HepG2 (cell line): ENCODE measurements around the gene WDR76. TPM values are rescaled to one million over a fixed set of nuclear protein-coding genes. Genes with fewer than 3 reads are reported as not detected.

ENCODE experiments used
- ATAC-seq: fragments of 200-7000 bp; cut with Tn5 transposase; 3 replicates; pipeline ENCODE4 v1.9.1; 2020; ENCODE audit warnings: mild to moderate bottlenecking, moderate library complexity
- BruUV-seq: library from RNA; stranded (reverse); fragments of 400-500 nt; replicated peaks from 2 replicates; lab custom pipeline; 2021; lab: Mats Ljungman, UMichigan
- CTCF ChIA-PET: fragments of 300-600 bp; formaldehyde crosslinking; extraction: SDS; loops from one replicate; lab custom pipeline; 2021; ENCODE audit warnings: low total read pairs, inconsistent platforms, low intra/inter-chr PET ratio; lab: Yijun Ruan, JAX
- POLR2A ChIA-PET: fragments of 350-600 bp; sonication (Branson Sonifier 250); formaldehyde crosslinking; loops from one replicate; lab custom pipeline; 2020; ENCODE audit warnings: antibody characterized with exemption, inconsistent platforms; lab: Yijun Ruan, JAX
- DNase-seq: peaks from one replicate; pipeline ENCODE4 v3.0.0-alpha.2; 2015; ENCODE audit warnings: low spot score
- FAIRE-seq: peaks from 3 replicates; lab custom pipeline; 2011; peaks lifted over from hg19 to GRCh38; lab: Jason Lieb, UNC
- H2AFZ ChIP-seq: one replicate; pipeline ENCODE4 v1.6.1; 2011; ENCODE audit warnings: low read length, inconsistent platforms
- H3K27ac ChIP-seq: fragments of 300-600 bp; 3 replicates; pipeline ENCODE4 v1.8.0; 2011; ENCODE audit warnings: mixed run types, mild to moderate bottlenecking, mixed read lengths, low read length, inconsistent platforms; ENCODE audit not compliant: insufficient read depth; ENCODE audit errors: extremely low read length
- H3K27me3 ChIP-seq, 2 experiments: fragments of 200-600 bp in 1 of 2; 2 replicates in 1 of 2; 3 replicates in 1 of 2; pipeline versions ENCODE4 v1.6.0 to v1.8.0; 2011; ENCODE audit warnings: low read length in 2 of 2, mild to moderate bottlenecking in 2 of 2, moderate library complexity in 2 of 2, inconsistent platforms in 1 of 2; ENCODE audit not compliant: insufficient read depth in 2 of 2, control insufficient read depth in 1 of 2
- H3K36me3 ChIP-seq, 2 experiments: fragments of 200-600 bp in 1 of 2; replicated peaks in 1 of 2; 2 replicates in 1 of 2; 3 replicates in 1 of 2; pipeline versions ENCODE4 v1.5.1 to v1.8.0; 2011; ENCODE audit warnings: low read length in 2 of 2, inconsistent platforms in 1 of 2; ENCODE audit not compliant: insufficient read depth in 2 of 2, control insufficient read depth in 1 of 2
- H3K4me1 ChIP-seq: 2 replicates; pipeline ENCODE4 v1.5.1; 2012; ENCODE audit warnings: low read length, inconsistent platforms; ENCODE audit not compliant: insufficient read depth
- H3K4me2 ChIP-seq: 2 replicates; pipeline ENCODE4 v1.6.0; 2011; ENCODE audit warnings: low read depth, low read length, inconsistent platforms
- H3K4me3 ChIP-seq, 3 experiments: fragments of 200-600 bp in 1 of 3; sonication (generic), shearing (Covaris generic) in 1 of 3; replicated peaks in 1 of 3; 2 replicates each; pipeline ENCODE4 v1.5.1; 2011 to 2016; ENCODE audit warnings: low read length in 3 of 3, inconsistent platforms in 2 of 3, low read depth in 2 of 3, mild to moderate bottlenecking in 2 of 3, control low read depth in 1 of 3, mixed read lengths in 1 of 3; ENCODE audit not compliant: insufficient read depth in 1 of 3
- H3K79me2 ChIP-seq: one replicate; pipeline ENCODE4 v1.6.1; 2011; ENCODE audit warnings: low read length, inconsistent platforms; ENCODE audit not compliant: insufficient read depth
- H3K9ac ChIP-seq: 2 replicates; pipeline ENCODE4 v1.6.0; 2011; ENCODE audit warnings: mild to moderate bottlenecking, low read depth, low read length, inconsistent platforms; ENCODE audit not compliant: insufficient read depth
- H3K9me3 ChIP-seq: 2 replicates; pipeline ENCODE4 v1.5.1; 2012; ENCODE audit warnings: mild to moderate bottlenecking, low read length
- H4K20me1 ChIP-seq: 2 replicates; pipeline ENCODE4 v1.6.0; 2011; ENCODE audit warnings: inconsistent platforms, mild to moderate bottlenecking, low read length, moderate library complexity; ENCODE audit not compliant: insufficient read depth
- AGO2 ChIP-seq: fragments of 200-400 bp; formaldehyde crosslinking; optimal IDR thresholded peaks from 2 replicates; pipeline ENCODE3; 2017; ENCODE audit warnings: mild to moderate bottlenecking, low read depth, low read length, moderate library complexity
- GATAD2A ChIP-seq: IDR thresholded peaks from 2 replicates; pipeline ENCODE4 v1.6.1; 2016
- RERE ChIP-seq: IDR thresholded peaks from 2 replicates; pipeline ENCODE4 v1.6.1; 2016; ENCODE audit warnings: low read depth, missing genetic modification reagents, missing compliant biosample characterization
- SALL1 ChIP-seq: sonication (generic); formaldehyde crosslinking; IDR thresholded peaks from 2 replicates; pipeline ENCODE4 v1.8.0; 2022; ENCODE audit warnings: mild to moderate bottlenecking, missing genetic modification reagents
- SMARCE1 ChIP-seq: fragments of 450-650 bp; IDR thresholded peaks from 2 replicates; pipeline ENCODE4 v1.6.1; 2017; ENCODE audit warnings: borderline replicate concordance
- TRIM22 ChIP-seq: fragments of 450-650 bp; IDR thresholded peaks from 2 replicates; pipeline ENCODE4 v1.6.1; 2017
- YEATS4 ChIP-seq: sonication (generic); formaldehyde crosslinking; IDR thresholded peaks from 2 replicates; pipeline ENCODE4 v1.4.0; 2020; ENCODE audit warnings: missing genetic modification reagents, borderline replicate concordance
- ZNF33B ChIP-seq: sonication (generic); formaldehyde crosslinking; IDR thresholded peaks from 2 replicates; pipeline ENCODE4 v1.5.1; 2020; ENCODE audit warnings: mild to moderate bottlenecking, missing genetic modification reagents
- ZNF563 ChIP-seq: sonication (generic); formaldehyde crosslinking; IDR thresholded peaks from 2 replicates; pipeline ENCODE4 v1.8.0; 2022; ENCODE audit warnings: mild to moderate bottlenecking, moderate library complexity, missing genetic modification reagents
- WGBS: methylation state at CpG from one replicate; pipeline ENCODE4 v1.1.6; 2017; ENCODE audit warnings: low lambda C conversion rate; 5-methylcytosine and 5-hydroxymethylcytosine counted together
- in situ Hi-C: cut with HindIII; loops from 2 replicates; pipeline ENCODE4 v1.10.0; 2017; ENCODE audit warnings: low pct_unique_long_range_greater_than_20kb; ENCODE audit not compliant: extremely low pct_ligation_motif_present
- intact Hi-C: fragments of 100-400 bp; cut with micrococcal nuclease; formaldehyde crosslinking; loops from one replicate; pipeline ENCODE4 v1.10.0; 2022; ENCODE audit not compliant: unreplicated experiment
- polyA plus RNA-seq, 8 experiments: library from polyadenylated mRNA; depleted of rRNA in 3 of 8; stranded (reverse) in 7 of 8; unstranded in 1 of 8; fragments of >200 nt; fragmentation: Illumina TruSeq in 4 of 8; extraction: Trizol in 4 of 8; gene quantifications; 2 replicates each; pipeline versions ENCODE4 v1.2.1 to v1.2.3, GENCODE V29; 2011 to 2016; ENCODE audit warnings: low read depth in 4 of 8, missing spikeins in 1 of 8, mixed read lengths in 1 of 8; ENCODE audit not compliant: insufficient read depth in 1 of 8
- total RNA-seq, 5 experiments: library from RNA; depleted of rRNA; stranded (reverse); fragments of >200 nt; fragmentation: Illumina TruSeq; extraction: Trizol; gene quantifications; 2 replicates each; pipeline ENCODE4 v1.2.3, GENCODE V29; 2016; ENCODE audit warnings: low read depth in 1 of 5
- TF ChIP-seq, protein P1 (sequence below): sonication (generic); formaldehyde crosslinking; IDR thresholded peaks from 2 replicates; pipeline ENCODE4 v1.8.0; 2022; ENCODE audit warnings: mild to moderate bottlenecking, missing genetic modification reagents, moderate library complexity

Gene WDR76
- total and polyA plus RNA-seq, 2 of the 13 experiments (the other 11 are each of a cell fraction or from before 2014, with no cell fraction given) = 1.1 to 9.7 TPM

DNA sequence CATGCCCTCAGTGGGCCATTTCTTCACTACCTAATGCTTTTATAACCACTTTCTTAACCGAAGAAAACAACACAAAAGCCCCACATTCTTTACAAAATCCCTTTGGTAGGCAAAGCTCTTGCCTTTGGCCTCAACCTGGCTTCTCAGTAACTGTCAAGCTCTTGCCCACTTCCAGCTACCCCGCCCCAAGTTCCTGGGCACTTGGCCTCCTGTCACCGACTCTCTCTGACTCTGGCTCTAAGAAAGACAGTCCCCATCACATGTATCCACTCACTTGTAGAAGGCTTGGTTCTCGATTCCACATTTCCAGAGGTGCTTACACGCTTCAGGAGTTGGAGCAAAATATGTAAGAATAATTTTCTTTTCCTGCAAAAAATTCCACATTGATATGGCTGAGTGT lies 61.1 kb downstream of the WDR76 start:
- 76% methylated on average over 5 of the region's 5 CpGs for WGBS
- Histone ChIP-seq H3K4me3 (no peak overlapping the region), H3K36me3 (no peaks in the 10 kb centered on the region), H3K4me2 (no peak overlapping the region), H3K27ac (no peak overlapping the region), H4K20me1 (no peaks in the 10 kb centered on the region), H3K79me2 (no peaks in the 10 kb centered on the region), H3K4me1 (peaks cover 11% of the 10 kb centered on the region), H3K9me3 (no peaks in the 10 kb centered on the region), H3K27me3 (no peaks in the 10 kb centered on the region), H2AFZ (no peak overlapping the region), H3K9ac (no peak overlapping the region)
- no peak for ATAC-seq
- intact Hi-C loops = no loop called here
- BruUV-seq = no TSS peak
- no peak for DNase-seq
- no peak for FAIRE-seq
- ChIA-PET CTCF (no interaction called here), POLR2A (no interaction called here)
- in situ Hi-C loops = loop anchor here (25.0 kb wide), 1 partner anchor 624 kb away; no protein-coding TSS in a partner anchor
- no peak for TF ChIP-seq AGO2
- TF ChIP-seq ZNF563 (CRISPR knock-in tag) = no peak
- no peak for TF ChIP-seq ZNF33B (CRISPR knock-in tag)
- no peak for TF ChIP-seq TRIM22
- no peak for TF ChIP-seq SMARCE1
- no peak for TF ChIP-seq GATAD2A (CRISPR knock-in tag)
- TF ChIP-seq SALL1 = no peak
- TF ChIP-seq YEATS4 (CRISPR knock-in tag) = no peak
- no peak for TF ChIP-seq RERE
- TF ChIP-seq, protein P1, sequence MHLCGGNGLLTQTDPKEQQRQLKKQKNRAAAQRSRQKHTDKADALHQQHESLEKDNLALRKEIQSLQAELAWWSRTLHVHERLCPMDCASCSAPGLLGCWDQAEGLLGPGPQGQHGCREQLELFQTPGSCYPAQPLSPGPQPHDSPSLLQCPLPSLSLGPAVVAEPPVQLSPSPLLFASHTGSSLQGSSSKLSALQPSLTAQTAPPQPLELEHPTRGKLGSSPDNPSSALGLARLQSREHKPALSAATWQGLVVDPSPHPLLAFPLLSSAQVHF (CRISPR knock-in tag) = no peak
